ENCODE data around the gene DSCAM. TPM values are rescaled to one million over a fixed set of nuclear protein-coding genes. Genes with fewer than 3 reads are reported as not detected.

The DSCAM gene
- total RNA-seq, 2 experiments from 2014 or later, result not detected

DNA sequence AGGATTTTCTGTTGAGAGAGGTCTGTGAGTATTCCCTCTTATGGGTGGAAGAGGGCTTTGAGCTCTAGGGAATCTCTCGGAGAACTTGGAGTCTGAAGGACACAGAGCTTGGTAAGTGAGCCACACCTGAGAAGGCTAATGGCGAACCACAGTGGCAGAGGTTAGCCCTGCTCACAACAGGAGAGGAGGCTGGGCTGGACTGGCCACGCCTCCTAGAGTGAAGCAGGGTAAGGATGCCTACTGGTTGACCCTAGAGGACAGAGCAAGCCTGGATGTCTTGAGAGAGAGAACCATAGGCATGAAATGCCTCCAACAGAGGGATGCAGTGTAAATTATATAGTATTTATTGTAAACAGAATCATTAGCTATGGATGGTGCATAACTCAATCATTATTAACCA lies 747.1 kb downstream of the DSCAM start:
- Histone ChIP-seq H3K9me3 (ENCODE audit: control insufficient read depth in 1 of 2, insufficient read depth in 1 of 2, low read length in 2 of 2) (peaks cover 3 to 4% of the 10 kb centered on the region in 2 experiments), H3K36me3 (ENCODE audit: insufficient read depth, low read length) (no peaks in the 10 kb centered on the region), H3K27me3 (ENCODE audit: control insufficient read depth in 1 of 2, insufficient read depth in 2 of 2, low read length in 2 of 2) (no peaks in the 10 kb centered on the region), H3K4me1 (ENCODE audit: insufficient read depth, low read length) (no peaks in the 10 kb centered on the region), H3K27ac (ENCODE audit: low read depth in 1 of 2, low read length in 2 of 2) (no peak overlapping the region), H3K4me3 (ENCODE audit: low read length) (no peak overlapping the region)
- intact Hi-C loops (cut with DNase I, micrococcal nuclease), result no loop called here
- no peak for ATAC-seq (ENCODE audit: poor library complexity)
- no peaks in the 10 kb centered on the region for H3K36me3 Mint-ChIP-seq (ENCODE audit: low read depth)
- DNase-seq, result no peak
- H3K9me3 Mint-ChIP-seq, result peaks cover 11% of the 10 kb centered on the region
- no peaks in the 10 kb centered on the region for H3K27me3 Mint-ChIP-seq
- H3K4me1 Mint-ChIP-seq (ENCODE audit: low read depth), result no peaks in the 10 kb centered on the region
- ChIA-PET CTCF (no interaction called here), POLR2A (no interaction called here)
- H3K4me3 Mint-ChIP-seq, result no peak overlapping the region
- TF ChIP-seq CTCF (IDR thresholded peaks at IDR 0.05), result no peak
- no peak overlapping the region for H3K27ac Mint-ChIP-seq

GRCh38 chr21:40095477-40095876 lies 751.5 kb downstream of the DSCAM start:
- POLR2A ChIA-PET, result no interaction called here
- Histone ChIP-seq H3K27ac (ENCODE audit: low read depth in 1 of 2, low read length in 2 of 2) (no peak overlapping the region), H3K4me3 (ENCODE audit: low read length) (no peak overlapping the region), H3K27me3 (ENCODE audit: control insufficient read depth in 1 of 2, insufficient read depth in 2 of 2, low read length in 2 of 2) (no peaks in the 10 kb centered on the region), H3K36me3 (ENCODE audit: insufficient read depth, low read length) (no peaks in the 10 kb centered on the region), H3K4me1 (ENCODE audit: insufficient read depth, low read length) (no peaks in the 10 kb centered on the region), H3K9me3 (ENCODE audit: control insufficient read depth in 1 of 2, insufficient read depth in 1 of 2, low read length in 2 of 2) (peaks cover 0 to 3% of the 10 kb centered on the region in 2 experiments)
- no peaks in the 10 kb centered on the region for H3K36me3 Mint-ChIP-seq (ENCODE audit: low read depth)
- no peak for TF ChIP-seq CTCF (IDR thresholded peaks at IDR 0.05)
- no peaks in the 10 kb centered on the region for H3K27me3 Mint-ChIP-seq
- ATAC-seq (ENCODE audit: poor library complexity), result no peak
- H3K9me3 Mint-ChIP-seq, result peaks cover 8% of the 10 kb centered on the region
- no peak overlapping the region for H3K4me3 Mint-ChIP-seq
- no peak overlapping the region for H3K27ac Mint-ChIP-seq
- intact Hi-C loops (cut with DNase I, micrococcal nuclease), result no loop called here
- H3K4me1 Mint-ChIP-seq (ENCODE audit: low read depth), result no peaks in the 10 kb centered on the region
- CTCF ChIA-PET, result no interaction called here
- DNase-seq, result no peak

- H3K4me1 ChIP-seq (ENCODE audit: insufficient read depth, low read length), result no peaks in the 10 kb centered on the region
- Mint-ChIP-seq H3K27me3 (no peaks in the 10 kb centered on the region), H3K36me3 (ENCODE audit: low read depth) (no peaks in the 10 kb centered on the region), H3K4me3 (no peak overlapping the region), H3K9me3 (no peaks in the 10 kb centered on the region), H3K27ac (no peak overlapping the region), H3K4me1 (ENCODE audit: low read depth) (no peaks in the 10 kb centered on the region)
- ChIA-PET POLR2A (no interaction called here), CTCF (no interaction called here)
- H3K27me3 ChIP-seq (ENCODE audit: control insufficient read depth in 1 of 2, insufficient read depth in 2 of 2, low read length in 2 of 2), result no peaks in the 10 kb centered on the region
- H3K27ac ChIP-seq (ENCODE audit: low read depth in 1 of 2, low read length in 2 of 2), result no peak overlapping the region
- H3K36me3 ChIP-seq (ENCODE audit: insufficient read depth, low read length), result no peaks in the 10 kb centered on the region
- intact Hi-C loops (cut with DNase I, micrococcal nuclease), result no loop called here
- no peak overlapping the region for H3K4me3 ChIP-seq (ENCODE audit: low read length)
- no peak for ATAC-seq (ENCODE audit: poor library complexity)
- no peak for TF ChIP-seq CTCF (IDR thresholded peaks at IDR 0.05)
- H3K9me3 ChIP-seq (ENCODE audit: control insufficient read depth in 1 of 2, insufficient read depth in 1 of 2, low read length in 2 of 2), result peaks cover 0 to 20% of the 10 kb centered on the region in 2 experiments
- no peak for DNase-seq
These were observed 766.6 kb downstream of the DSCAM start for GRCh38 chr21:40080385-40080784.
